NOMO-1 treated with DMSO at 0.1 percent for 48 hours (cell line): Measurements from ENCODE around the gene TTC21B.
"Not testable (repeated sequence)": the region's sequence is repeated elsewhere in the genome, so short reads cannot be mapped to it uniquely, and the experiment has no call there.

Source experiments
- DNase-seq: peaks from one replicate; lab custom pipeline; 2025; ENCODE audit not compliant: unreplicated experiment; lab: John Stamatoyannopoulos, UW

The TTC21B gene

GRCh38 chr2:165953655-165954606 lies at the start of gene TTC21B:
Gene TTC21B, minus strand, starts transcription at chr2:165953776. Its CDS starts 71 bp downstream, at chr2:165953705.
- peak; percentile 95 for DNase-seq

GRCh38 chr2:166000401-166000800 lies 46.8 kb upstream of the TTC21B start:
- DNase-seq = no peak

GRCh38 chr2:165990846-165991245 lies 37.3 kb upstream of the TTC21B start:
- no peak for DNase-seq

GRCh38 chr2:165989851-165990250 lies 36.3 kb upstream of the TTC21B start:
- DNase-seq = no peak

GRCh38 chr2:165985120-165985519 lies 31.5 kb upstream of the TTC21B start:
- DNase-seq = no peak

- not testable (repeated sequence) for DNase-seq
Observed at GRCh38 chr2:165972161-165972560, 18.6 kb upstream of the TTC21B start.

GRCh38 chr2:165970663-165971062 lies 17.1 kb upstream of the TTC21B start:
- DNase-seq = no peak

- no peak for DNase-seq
Observed at GRCh38 chr2:165969227-165969626, 15.7 kb upstream of the TTC21B start.

- no peak for DNase-seq
Observed at GRCh38 chr2:165967746-165968145, 14.2 kb upstream of the TTC21B start.

GRCh38 chr2:165961818-165962217 lies 8.2 kb upstream of the TTC21B start:
- no peak for DNase-seq

GRCh38 chr2:165959371-165959770 lies 5.8 kb upstream of the TTC21B start:
- DNase-seq = no peak

- DNase-seq = no peak
Observed at GRCh38 chr2:165958313-165958960, 4.9 kb upstream of the TTC21B start.

- DNase-seq = no peak
Observed at GRCh38 chr2:165957030-165957675, 3.6 kb upstream of the TTC21B start.

- DNase-seq = no peak
Observed at GRCh38 chr2:165953306-165953654, 296 bp downstream of the TTC21B start.

GRCh38 chr2:165952741-165953211 lies 800 bp downstream of the TTC21B start:
- no peak for DNase-seq

- no peak for DNase-seq
Observed at GRCh38 chr2:165952085-165952484, 1.5 kb downstream of the TTC21B start.

- DNase-seq = no peak
Observed at GRCh38 chr2:165950438-165950837, 3.1 kb downstream of the TTC21B start.

GRCh38 chr2:165941827-165942226 lies 11.7 kb downstream of the TTC21B start:
- no peak for DNase-seq

- DNase-seq = no peak
Observed at GRCh38 chr2:165938237-165938636, 15.3 kb downstream of the TTC21B start.

GRCh38 chr2:165933211-165933910 lies 20.2 kb downstream of the TTC21B start:
- no peak for DNase-seq

GRCh38 chr2:165927774-165928173 lies 25.8 kb downstream of the TTC21B start:
- no peak for DNase-seq
